Measurements from ENCODE around the gene NDUFB5. TPM values are rescaled to one million over a fixed set of nuclear protein-coding genes. Genes with fewer than 3 reads are reported as not detected.

NDUFB5 gene
- total RNA-seq, 1 donor from 2014 or later = 77.7 TPM

- peaks cover 9% of the 10 kb centered on the region for H3K4me1 Mint-ChIP-seq (ENCODE audit: low read depth, unreplicated experiment)
- H3K27ac Mint-ChIP-seq (ENCODE audit: unreplicated experiment) = peak overlapping the region; percentile 80
Measured at GRCh38 chr3:179563271-179563783, 41.3 kb upstream of the NDUFB5 start.

GRCh38 chr3:179565496-179565895 lies 39.1 kb upstream of the NDUFB5 start:
- peaks cover 9% of the 10 kb centered on the region for H3K4me1 Mint-ChIP-seq (ENCODE audit: low read depth, unreplicated experiment)
- no peak for DNase-seq
- no peak overlapping the region for H3K4me3 Mint-ChIP-seq (ENCODE audit: unreplicated experiment)
- no peaks in the 10 kb centered on the region for H3K36me3 Mint-ChIP-seq (ENCODE audit: unreplicated experiment)
- no peak overlapping the region for H3K27ac Mint-ChIP-seq (ENCODE audit: unreplicated experiment)
- no peak for TF ChIP-seq CTCF (IDR thresholded peaks at IDR 0.05; ENCODE audit: partially characterized antibody, unreplicated experiment)
- H3K27me3 Mint-ChIP-seq (ENCODE audit: unreplicated experiment) = peaks cover 7% of the 10 kb centered on the region
- H3K9me3 Mint-ChIP-seq (ENCODE audit: unreplicated experiment) = peaks cover 7% of the 10 kb centered on the region

More at GRCh38 chr3:179563271-179563783, 41.3 kb upstream of the NDUFB5 start:
- no peaks in the 10 kb centered on the region for H3K36me3 Mint-ChIP-seq (ENCODE audit: unreplicated experiment)
- peaks cover 7% of the 10 kb centered on the region for H3K9me3 Mint-ChIP-seq (ENCODE audit: unreplicated experiment)
- H3K27me3 Mint-ChIP-seq (ENCODE audit: unreplicated experiment) = peaks cover 7% of the 10 kb centered on the region
- TF ChIP-seq CTCF (IDR thresholded peaks at IDR 0.05; ENCODE audit: partially characterized antibody, unreplicated experiment) = peak; percentile 65
- peak; percentile 68 for DNase-seq
- H3K4me3 Mint-ChIP-seq (ENCODE audit: unreplicated experiment) = peak overlapping the region; percentile 99

DNA sequence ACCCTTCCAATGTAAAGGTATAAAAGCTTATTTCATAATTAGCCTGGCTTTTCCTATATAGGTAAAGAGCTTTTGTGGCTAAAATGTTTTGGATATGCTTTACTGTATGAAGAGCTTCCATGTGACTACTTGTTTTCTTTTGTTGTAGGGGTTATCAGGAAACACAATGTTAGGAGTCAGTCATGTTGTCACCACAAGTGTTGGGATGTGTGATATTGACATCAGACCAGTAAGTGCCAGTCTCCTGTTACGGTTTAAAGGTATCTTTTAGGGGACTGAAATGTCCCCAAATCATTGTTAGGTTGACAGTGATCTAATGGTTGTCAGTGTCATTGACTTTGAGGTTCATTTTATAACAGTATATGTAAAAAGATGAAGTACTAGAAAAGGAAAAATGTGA lies 23.6 kb upstream of the NDUFB5 start:
- peaks cover 3% of the 10 kb centered on the region for H3K4me1 Mint-ChIP-seq (ENCODE audit: low read depth, unreplicated experiment)
- no peaks in the 10 kb centered on the region for H3K9me3 Mint-ChIP-seq (ENCODE audit: unreplicated experiment)
- H3K36me3 Mint-ChIP-seq (ENCODE audit: unreplicated experiment) = no peaks in the 10 kb centered on the region
- TF ChIP-seq CTCF (IDR thresholded peaks at IDR 0.05; ENCODE audit: partially characterized antibody, unreplicated experiment) = no peak
- DNase-seq = no peak
- no peak overlapping the region for H3K27ac Mint-ChIP-seq (ENCODE audit: unreplicated experiment)
- H3K27me3 Mint-ChIP-seq (ENCODE audit: unreplicated experiment) = peaks cover 2% of the 10 kb centered on the region
- no peak overlapping the region for H3K4me3 Mint-ChIP-seq (ENCODE audit: unreplicated experiment)

DNA sequence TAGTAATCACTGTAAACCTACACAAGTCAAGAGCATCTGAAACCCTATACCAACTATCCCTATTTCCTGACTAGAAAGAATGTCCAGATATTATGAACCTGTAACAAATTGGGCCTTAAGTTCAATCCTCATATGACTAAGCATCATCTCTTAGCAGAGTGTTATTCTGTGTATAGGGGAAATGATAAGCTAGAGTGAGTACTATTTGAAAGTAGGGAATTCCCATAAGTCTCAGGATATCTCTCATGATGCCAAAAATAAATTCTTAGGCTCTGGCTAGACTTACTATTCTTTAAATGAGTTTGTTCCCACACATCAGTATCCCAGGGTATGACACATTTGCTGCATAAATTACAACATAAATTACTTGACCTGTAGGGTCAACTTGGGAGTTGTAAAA lies 15.5 kb upstream of the NDUFB5 start:
- Mint-ChIP-seq H3K36me3 (ENCODE audit: unreplicated experiment) (no peaks in the 10 kb centered on the region), H3K4me1 (ENCODE audit: low read depth, unreplicated experiment) (no peaks in the 10 kb centered on the region), H3K27me3 (ENCODE audit: unreplicated experiment) (peaks cover 4% of the 10 kb centered on the region), H3K9me3 (ENCODE audit: unreplicated experiment) (no peaks in the 10 kb centered on the region), H3K27ac (ENCODE audit: unreplicated experiment) (no peak overlapping the region), H3K4me3 (ENCODE audit: unreplicated experiment) (no peak overlapping the region)
- TF ChIP-seq CTCF (IDR thresholded peaks at IDR 0.05; ENCODE audit: partially characterized antibody, unreplicated experiment) = no peak
- no peak for DNase-seq

GRCh38 chr3:179590669-179591068 lies 13.9 kb upstream of the NDUFB5 start:
- H3K4me1 Mint-ChIP-seq (ENCODE audit: low read depth, unreplicated experiment) = no peaks in the 10 kb centered on the region
- H3K4me3 Mint-ChIP-seq (ENCODE audit: unreplicated experiment) = no peak overlapping the region
- H3K27ac Mint-ChIP-seq (ENCODE audit: unreplicated experiment) = no peak overlapping the region
- H3K36me3 Mint-ChIP-seq (ENCODE audit: unreplicated experiment) = no peaks in the 10 kb centered on the region
- DNase-seq = no peak
- H3K9me3 Mint-ChIP-seq (ENCODE audit: unreplicated experiment) = no peaks in the 10 kb centered on the region
- peaks cover 4% of the 10 kb centered on the region for H3K27me3 Mint-ChIP-seq (ENCODE audit: unreplicated experiment)
- no peak for TF ChIP-seq CTCF (IDR thresholded peaks at IDR 0.05; ENCODE audit: partially characterized antibody, unreplicated experiment)
